HepG2 (cell line): Measurements from ENCODE around the gene MC5R.

Source experiments
- CTCF ChIP-seq: sonication (generic); formaldehyde crosslinking; IDR thresholded peaks from 2 replicates; pipeline ENCODE4 v1.5.0; 2020; ENCODE audit warnings: mild to moderate bottlenecking, missing genetic modification reagents, moderate library complexity
- HDAC6 ChIP-seq: fragments of 200-600 bp; sonication (generic); IDR thresholded peaks from 2 replicates; pipeline ENCODE4 v1.7.0; 2017; ENCODE audit warnings: mild to moderate bottlenecking, antibody characterized with exemption, low read length, low read depth
- ZFX ChIP-seq: sonication (generic); formaldehyde crosslinking; IDR thresholded peaks from 2 replicates; pipeline ENCODE4 v1.4.0; 2020; ENCODE audit warnings: mild to moderate bottlenecking, low read depth, missing genetic modification reagents, moderate library complexity
- ZNF576 ChIP-seq: sonication (generic); formaldehyde crosslinking; IDR thresholded peaks from 2 replicates; pipeline ENCODE4 v1.4.0; 2020; ENCODE audit warnings: mild to moderate bottlenecking, missing genetic modification reagents

GRCh38 chr18:13801260-13801601, 22.7 kb upstream of the MC5R start:
- TF ChIP-seq HDAC6 (no peak), ZFX (no peak), ZNF576 (no peak), CTCF (CRISPR knock-in tag) (no peak)
